BLaER1 treated with 17β-estradiol and CSF1 and Interleukin-3, amounts not matched to agents 10 nM and 100 nM (cell line): Measurements from ENCODE around the gene PRRX1.

Source experiments
- H3K27ac ChIP-seq, 11 experiments: shearing (Covaris generic); formaldehyde crosslinking; 2 replicates each; pipeline ENCODE4 v1.8.1; 2022
- H3K27me3 ChIP-seq, 11 experiments: shearing (Covaris generic); formaldehyde crosslinking; 2 replicates each; pipeline ENCODE4 v1.8.1; 2022
- H3K36me3 ChIP-seq, 11 experiments: shearing (Covaris generic); formaldehyde crosslinking; 2 replicates each; pipeline ENCODE4 v1.8.1; 2022
- H3K4me1 ChIP-seq, 10 experiments: shearing (Covaris generic); formaldehyde crosslinking; 2 replicates each; pipeline ENCODE4 v1.8.1; 2022
- H3K4me2 ChIP-seq, 11 experiments: shearing (Covaris generic); formaldehyde crosslinking; 2 replicates each; pipeline ENCODE4 v1.8.1; 2022
- H3K4me3 ChIP-seq, 10 experiments: shearing (Covaris generic); formaldehyde crosslinking; 2 replicates each; pipeline ENCODE4 v1.8.1; 2022
- H3K9ac ChIP-seq, 11 experiments: shearing (Covaris generic); formaldehyde crosslinking; 2 replicates each; pipeline ENCODE4 v1.8.1; 2022
- H3K9me3 ChIP-seq, 11 experiments: shearing (Covaris generic); formaldehyde crosslinking; replicated peaks in 1 of 11; 2 replicates each; pipeline ENCODE4 v1.8.1; 2022
- H4K20me1 ChIP-seq, 11 experiments: shearing (Covaris generic); formaldehyde crosslinking; 2 replicates each; pipeline ENCODE4 v1.8.1; 2022
- Cebpa-rat ChIP-seq, 11 experiments: shearing (Covaris generic); IDR thresholded peaks; 2 replicates each; pipeline ENCODE4 v1.8.1; 2022

Gene PRRX1

DNA sequence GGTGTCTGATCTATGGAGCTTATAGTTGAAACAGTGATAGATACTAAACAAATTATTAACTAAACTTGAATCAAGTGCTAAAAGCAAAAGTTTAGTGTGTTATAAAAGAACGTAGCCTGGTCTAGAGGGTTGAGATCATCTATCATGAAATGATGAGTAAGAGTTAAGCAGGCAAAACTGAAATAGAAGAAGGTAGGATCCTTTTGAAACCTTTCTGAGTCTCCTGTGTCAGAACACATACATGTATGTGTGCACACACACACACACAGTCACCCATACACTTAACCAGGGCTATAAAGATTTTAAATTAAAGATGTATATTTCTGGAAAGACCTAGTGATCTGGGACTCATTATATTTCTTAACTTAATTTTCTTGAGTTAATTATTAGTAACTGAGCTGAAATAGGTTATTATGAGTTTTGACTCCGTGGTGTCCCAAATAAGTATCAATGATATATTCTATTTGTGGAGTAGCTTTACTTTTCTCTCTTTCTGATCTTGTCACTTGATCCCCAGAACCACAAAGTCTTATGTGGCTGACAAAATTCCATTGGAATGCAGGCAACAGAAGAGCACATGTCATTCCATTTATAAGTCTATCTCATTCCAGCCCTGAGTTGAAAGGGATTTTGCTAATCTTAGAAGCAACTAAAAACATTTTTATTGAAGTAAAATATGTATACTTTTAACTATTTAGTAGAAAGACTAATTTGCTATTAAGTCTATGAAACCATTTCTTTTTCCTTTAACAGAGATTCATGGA is 70.7 kb downstream of the PRRX1 start:
- no peak overlapping the region for H3K4me3 ChIP-seq
- no peaks in the 10 kb centered on the region for H3K36me3 ChIP-seq
- H3K4me1 ChIP-seq: no peaks in the 10 kb centered on the region
- TF ChIP-seq Cebpa-rat (IDR thresholded peaks at IDR 0.05): no peak
- H3K4me2 ChIP-seq: no peak overlapping the region
- H3K27me3 ChIP-seq: no peaks in the 10 kb centered on the region
- no peaks in the 10 kb centered on the region for H3K9me3 ChIP-seq
- H3K9ac ChIP-seq: no peak overlapping the region
- no peaks in the 10 kb centered on the region for H4K20me1 ChIP-seq
- no peak overlapping the region for H3K27ac ChIP-seq

GRCh38 chr1:170735366-170736263 is 71.7 kb downstream of the PRRX1 start:
- Histone ChIP-seq H3K27ac (no peak overlapping the region), H3K9me3 (no peaks in the 10 kb centered on the region), H3K27me3 (no peaks in the 10 kb centered on the region), H3K4me1 (no peaks in the 10 kb centered on the region), H3K4me3 (no peak overlapping the region), H4K20me1 (no peaks in the 10 kb centered on the region), H3K9ac (no peak overlapping the region), H3K4me2 (no peak overlapping the region), H3K36me3 (no peaks in the 10 kb centered on the region)
- no peak for TF ChIP-seq Cebpa-rat (IDR thresholded peaks at IDR 0.05)

DNA sequence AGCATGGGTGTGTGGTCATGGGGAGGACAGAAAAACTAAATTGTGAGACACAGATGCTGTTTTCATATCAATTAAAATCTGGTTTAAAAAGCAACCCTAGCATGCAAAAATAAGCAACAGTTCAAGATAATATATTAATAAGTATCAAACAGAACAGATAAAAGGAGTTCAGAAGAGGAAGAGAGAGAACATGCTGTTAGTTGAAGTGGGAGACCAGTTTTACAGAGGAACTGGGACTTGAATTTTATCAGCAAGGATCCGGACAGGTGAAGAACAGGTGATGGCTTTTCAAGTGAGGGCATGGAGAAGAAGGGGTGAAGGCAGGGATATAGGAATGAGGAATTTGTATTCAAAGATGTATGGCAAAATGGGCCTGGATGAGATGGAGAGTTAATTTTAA is 75.9 kb downstream of the PRRX1 start:
- Histone ChIP-seq H3K4me1 (no peaks in the 10 kb centered on the region), H3K36me3 (no peaks in the 10 kb centered on the region), H3K27ac (no peak overlapping the region), H3K27me3 (no peaks in the 10 kb centered on the region), H3K9me3 (peaks cover 9 to 17% (median 13%) of the 10 kb centered on the region in 11 experiments), H3K9ac (no peak overlapping the region), H3K4me2 (no peak overlapping the region), H4K20me1 (no peaks in the 10 kb centered on the region), H3K4me3 (no peak overlapping the region)
- TF ChIP-seq Cebpa-rat (IDR thresholded peaks at IDR 0.05): no peak

DNA sequence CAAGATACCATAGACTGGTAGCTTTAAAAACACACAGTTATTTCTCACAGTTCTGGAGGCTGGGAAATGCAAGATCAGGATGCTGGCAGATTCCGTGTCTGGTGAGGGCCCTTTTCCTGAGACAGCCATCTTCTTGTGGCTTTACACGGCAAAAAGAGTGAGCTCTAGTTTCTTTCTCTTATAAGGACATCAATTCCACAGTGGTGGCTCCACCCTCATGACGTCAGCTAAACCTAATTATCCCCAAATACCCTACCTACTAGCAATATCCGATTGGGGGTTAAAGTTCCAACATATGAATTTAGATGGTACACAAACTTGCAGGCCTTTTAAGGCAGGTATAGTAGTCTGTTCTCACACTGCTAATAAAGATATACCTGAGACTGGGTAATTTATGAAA is 77.7 kb downstream of the PRRX1 start:
- Histone ChIP-seq H3K27ac (no peak overlapping the region), H3K9ac (no peak overlapping the region), H3K4me2 (no peak overlapping the region), H3K36me3 (no peaks in the 10 kb centered on the region), H3K4me1 (no peaks in the 10 kb centered on the region), H3K4me3 (no peak overlapping the region), H4K20me1 (no peaks in the 10 kb centered on the region), H3K9me3 (peaks cover 9 to 17% (median 13%) of the 10 kb centered on the region in 11 experiments), H3K27me3 (no peaks in the 10 kb centered on the region)
- TF ChIP-seq Cebpa-rat (IDR thresholded peaks at IDR 0.05): no peak

GRCh38 chr1:170742600-170742999 is 78.7 kb downstream of the PRRX1 start:
- peaks cover 9 to 17% (median 13%) of the 10 kb centered on the region in 11 experiments for H3K9me3 ChIP-seq
- H3K27me3 ChIP-seq: no peaks in the 10 kb centered on the region
- H3K4me3 ChIP-seq: no peak overlapping the region
- H3K4me2 ChIP-seq: no peak overlapping the region
- H3K27ac ChIP-seq: no peak overlapping the region
- no peaks in the 10 kb centered on the region for H3K4me1 ChIP-seq
- no peaks in the 10 kb centered on the region for H4K20me1 ChIP-seq
- no peaks in the 10 kb centered on the region for H3K36me3 ChIP-seq
- H3K9ac ChIP-seq: no peak overlapping the region
- TF ChIP-seq Cebpa-rat (IDR thresholded peaks at IDR 0.05): no peak

- Histone ChIP-seq H4K20me1 (no peaks in the 10 kb centered on the region), H3K4me3 (no peak overlapping the region), H3K9me3 (peaks cover 9 to 17% (median 13%) of the 10 kb centered on the region in 11 experiments), H3K9ac (no peak overlapping the region), H3K36me3 (no peaks in the 10 kb centered on the region), H3K27me3 (no peaks in the 10 kb centered on the region), H3K4me1 (no peaks in the 10 kb centered on the region), H3K4me2 (no peak overlapping the region), H3K27ac (no peak overlapping the region)
- no peak for TF ChIP-seq Cebpa-rat (IDR thresholded peaks at IDR 0.05)
These were observed 79.2 kb downstream of the PRRX1 start for GRCh38 chr1:170743083-170743482.

- no peak overlapping the region for H3K4me3 ChIP-seq
- H3K9ac ChIP-seq: no peak overlapping the region
- no peaks in the 10 kb centered on the region for H4K20me1 ChIP-seq
- TF ChIP-seq Cebpa-rat (IDR thresholded peaks at IDR 0.05): no peak
- H3K9me3 ChIP-seq: no peaks in the 10 kb centered on the region
- peaks cover 0 to 17% (median 0%) of the 10 kb centered on the region in 10 experiments; a peak in 1 of 20 replicates for H3K4me1 ChIP-seq
- no peaks in the 10 kb centered on the region for H3K36me3 ChIP-seq
- no peaks in the 10 kb centered on the region for H3K27me3 ChIP-seq
- no peak overlapping the region for H3K27ac ChIP-seq
- H3K4me2 ChIP-seq: peak overlapping the region in 2 of 11 experiments; percentile 14 to 17; a peak in 2 of 22 replicates
These were observed 85.6 kb downstream of the PRRX1 start for GRCh38 chr1:170749549-170749948.

- Histone ChIP-seq H3K27me3 (no peaks in the 10 kb centered on the region), H3K27ac (no peak overlapping the region; a peak in 1 of 22 replicates), H3K4me3 (no peak overlapping the region), H3K36me3 (no peaks in the 10 kb centered on the region), H3K4me2 (peak overlapping the region in 2 of 11 experiments; percentile 14 to 17; a peak in 2 of 22 replicates), H3K9me3 (no peaks in the 10 kb centered on the region), H4K20me1 (no peaks in the 10 kb centered on the region), H3K9ac (no peak overlapping the region), H3K4me1 (peaks cover 0 to 17% (median 0%) of the 10 kb centered on the region in 10 experiments; a peak in 1 of 20 replicates)
- TF ChIP-seq Cebpa-rat (IDR thresholded peaks at IDR 0.05): no peak
These were observed 86.0 kb downstream of the PRRX1 start for GRCh38 chr1:170749959-170750358.

GRCh38 chr1:170755795-170756194 is 91.9 kb downstream of the PRRX1 start:
- Histone ChIP-seq H3K36me3 (no peaks in the 10 kb centered on the region), H3K27me3 (no peaks in the 10 kb centered on the region), H3K9me3 (no peaks in the 10 kb centered on the region), H3K4me2 (no peak overlapping the region), H3K9ac (no peak overlapping the region), H4K20me1 (no peaks in the 10 kb centered on the region), H3K4me3 (no peak overlapping the region), H3K4me1 (no peaks in the 10 kb centered on the region), H3K27ac (no peak overlapping the region)
- no peak for TF ChIP-seq Cebpa-rat (IDR thresholded peaks at IDR 0.05)
